ENCODE measurements around the gene TMEM178A.

DNA sequence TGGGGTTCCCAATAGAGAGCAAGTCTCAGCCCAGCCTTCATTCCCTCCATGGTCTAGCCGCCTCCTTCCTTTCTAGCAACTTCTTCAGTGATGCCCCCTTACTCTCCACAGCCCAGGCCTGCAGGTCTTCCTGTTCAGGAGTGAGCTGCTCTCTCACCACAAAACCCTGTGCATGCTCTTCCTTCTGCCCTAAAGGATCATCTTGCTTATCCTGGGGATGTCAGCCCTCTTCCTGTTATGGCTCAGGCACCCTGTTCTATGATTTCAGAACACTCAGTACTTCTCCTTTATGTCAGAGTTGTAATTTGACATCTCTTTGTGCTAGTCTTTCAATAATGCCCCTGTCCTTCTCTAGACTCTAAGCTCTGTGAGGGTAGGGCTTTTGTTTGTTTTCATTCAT lies 19.4 kb downstream of the TMEM178A start:
- TF ChIP-seq, protein P1, sequence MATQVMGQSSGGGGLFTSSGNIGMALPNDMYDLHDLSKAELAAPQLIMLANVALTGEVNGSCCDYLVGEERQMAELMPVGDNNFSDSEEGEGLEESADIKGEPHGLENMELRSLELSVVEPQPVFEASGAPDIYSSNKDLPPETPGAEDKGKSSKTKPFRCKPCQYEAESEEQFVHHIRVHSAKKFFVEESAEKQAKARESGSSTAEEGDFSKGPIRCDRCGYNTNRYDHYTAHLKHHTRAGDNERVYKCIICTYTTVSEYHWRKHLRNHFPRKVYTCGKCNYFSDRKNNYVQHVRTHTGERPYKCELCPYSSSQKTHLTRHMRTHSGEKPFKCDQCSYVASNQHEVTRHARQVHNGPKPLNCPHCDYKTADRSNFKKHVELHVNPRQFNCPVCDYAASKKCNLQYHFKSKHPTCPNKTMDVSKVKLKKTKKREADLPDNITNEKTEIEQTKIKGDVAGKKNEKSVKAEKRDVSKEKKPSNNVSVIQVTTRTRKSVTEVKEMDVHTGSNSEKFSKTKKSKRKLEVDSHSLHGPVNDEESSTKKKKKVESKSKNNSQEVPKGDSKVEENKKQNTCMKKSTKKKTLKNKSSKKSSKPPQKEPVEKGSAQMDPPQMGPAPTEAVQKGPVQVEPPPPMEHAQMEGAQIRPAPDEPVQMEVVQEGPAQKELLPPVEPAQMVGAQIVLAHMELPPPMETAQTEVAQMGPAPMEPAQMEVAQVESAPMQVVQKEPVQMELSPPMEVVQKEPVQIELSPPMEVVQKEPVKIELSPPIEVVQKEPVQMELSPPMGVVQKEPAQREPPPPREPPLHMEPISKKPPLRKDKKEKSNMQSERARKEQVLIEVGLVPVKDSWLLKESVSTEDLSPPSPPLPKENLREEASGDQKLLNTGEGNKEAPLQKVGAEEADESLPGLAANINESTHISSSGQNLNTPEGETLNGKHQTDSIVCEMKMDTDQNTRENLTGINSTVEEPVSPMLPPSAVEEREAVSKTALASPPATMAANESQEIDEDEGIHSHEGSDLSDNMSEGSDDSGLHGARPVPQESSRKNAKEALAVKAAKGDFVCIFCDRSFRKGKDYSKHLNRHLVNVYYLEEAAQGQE (IDR thresholded peaks at IDR 0.05; ENCODE audit: low read depth), result no peak
- TF ChIP-seq RAD21 (IDR thresholded peaks at IDR 0.05; ENCODE audit: low read depth) (no peak), CEBPB (IDR thresholded peaks at IDR 0.05) (no peak), EGR1 (IDR thresholded peaks at IDR 0.05) (no peak), YY1 (IDR thresholded peaks at IDR 0.05; ENCODE audit: low read depth) (no peak)
- TF ChIP-seq, protein P2, sequence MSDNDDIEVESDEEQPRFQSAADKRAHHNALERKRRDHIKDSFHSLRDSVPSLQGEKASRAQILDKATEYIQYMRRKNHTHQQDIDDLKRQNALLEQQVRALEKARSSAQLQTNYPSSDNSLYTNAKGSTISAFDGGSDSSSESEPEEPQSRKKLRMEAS (IDR thresholded peaks at IDR 0.05), result no peak

Data from Ishikawa (cell line).